ENCODE results near the gene MGAT4C. TPM values are rescaled to one million over a fixed set of nuclear protein-coding genes. Genes with fewer than 3 reads are reported as not detected.
A peak's percentile ranks its signal among the peaks of the same experiment; 100 is the strongest.

Gene MGAT4C
- total RNA-seq, 1 donor from 2014 or later = 0.46 TPM

GRCh38 chr12:86230516-86231146 lies 25.6 kb downstream of the MGAT4C start:
- Mint-ChIP-seq H3K36me3 (ENCODE audit: unreplicated experiment) (peaks cover 2% of the 10 kb centered on the region), H3K27me3 (ENCODE audit: unreplicated experiment) (no peaks in the 10 kb centered on the region), H3K4me1 (ENCODE audit: unreplicated experiment) (peaks cover 14% of the 10 kb centered on the region), H3K4me3 (ENCODE audit: unreplicated experiment) (no peak overlapping the region), H3K9me3 (ENCODE audit: unreplicated experiment) (peaks cover 14% of the 10 kb centered on the region), H3K27ac (ENCODE audit: unreplicated experiment) (peak overlapping the region; percentile 45)
- TF ChIP-seq, protein P1, sequence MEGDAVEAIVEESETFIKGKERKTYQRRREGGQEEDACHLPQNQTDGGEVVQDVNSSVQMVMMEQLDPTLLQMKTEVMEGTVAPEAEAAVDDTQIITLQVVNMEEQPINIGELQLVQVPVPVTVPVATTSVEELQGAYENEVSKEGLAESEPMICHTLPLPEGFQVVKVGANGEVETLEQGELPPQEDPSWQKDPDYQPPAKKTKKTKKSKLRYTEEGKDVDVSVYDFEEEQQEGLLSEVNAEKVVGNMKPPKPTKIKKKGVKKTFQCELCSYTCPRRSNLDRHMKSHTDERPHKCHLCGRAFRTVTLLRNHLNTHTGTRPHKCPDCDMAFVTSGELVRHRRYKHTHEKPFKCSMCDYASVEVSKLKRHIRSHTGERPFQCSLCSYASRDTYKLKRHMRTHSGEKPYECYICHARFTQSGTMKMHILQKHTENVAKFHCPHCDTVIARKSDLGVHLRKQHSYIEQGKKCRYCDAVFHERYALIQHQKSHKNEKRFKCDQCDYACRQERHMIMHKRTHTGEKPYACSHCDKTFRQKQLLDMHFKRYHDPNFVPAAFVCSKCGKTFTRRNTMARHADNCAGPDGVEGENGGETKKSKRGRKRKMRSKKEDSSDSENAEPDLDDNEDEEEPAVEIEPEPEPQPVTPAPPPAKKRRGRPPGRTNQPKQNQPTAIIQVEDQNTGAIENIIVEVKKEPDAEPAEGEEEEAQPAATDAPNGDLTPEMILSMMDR (IDR thresholded peaks at IDR 0.05) = no peak
- DNase-seq (ENCODE audit: extremely low spot score, unreplicated experiment) = no peak

DNA sequence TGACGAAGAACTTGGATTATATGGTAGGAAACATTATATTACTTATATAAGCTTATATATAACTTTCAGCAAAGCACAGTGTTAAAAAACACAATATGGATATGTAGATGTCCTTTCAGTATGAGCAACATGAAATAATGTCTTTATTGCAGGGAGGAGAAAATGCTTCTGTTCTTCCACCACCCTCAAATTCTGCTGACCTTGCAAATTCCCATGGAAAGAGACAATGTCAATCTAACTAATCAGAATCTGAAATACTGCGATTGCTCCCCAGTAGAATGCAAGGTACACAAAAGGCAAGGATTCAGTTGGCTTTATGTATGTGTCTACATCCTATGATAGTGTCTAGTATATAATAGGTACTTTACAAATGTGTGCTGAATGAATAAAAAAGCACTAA lies 26.4 kb downstream of the MGAT4C start:
- Mint-ChIP-seq H3K9me3 (ENCODE audit: unreplicated experiment) (peaks cover 23% of the 10 kb centered on the region), H3K36me3 (ENCODE audit: unreplicated experiment) (peaks cover 2% of the 10 kb centered on the region), H3K27ac (ENCODE audit: unreplicated experiment) (no peak overlapping the region), H3K4me3 (ENCODE audit: unreplicated experiment) (no peak overlapping the region), H3K27me3 (ENCODE audit: unreplicated experiment) (no peaks in the 10 kb centered on the region), H3K4me1 (ENCODE audit: unreplicated experiment) (peaks cover 14% of the 10 kb centered on the region)
- DNase-seq (ENCODE audit: extremely low spot score, unreplicated experiment) = no peak
- TF ChIP-seq, protein P1 (IDR thresholded peaks at IDR 0.05) = no peak

GRCh38 chr12:86228656-86229055 lies 27.5 kb downstream of the MGAT4C start:
- Mint-ChIP-seq H3K4me3 (ENCODE audit: unreplicated experiment) (no peak overlapping the region), H3K27ac (ENCODE audit: unreplicated experiment) (no peak overlapping the region), H3K36me3 (ENCODE audit: unreplicated experiment) (peaks cover 2% of the 10 kb centered on the region), H3K4me1 (ENCODE audit: unreplicated experiment) (peaks cover 14% of the 10 kb centered on the region), H3K27me3 (ENCODE audit: unreplicated experiment) (no peaks in the 10 kb centered on the region), H3K9me3 (ENCODE audit: unreplicated experiment) (peaks cover 25% of the 10 kb centered on the region)
- TF ChIP-seq, protein P1 (IDR thresholded peaks at IDR 0.05) = no peak
- no peak for DNase-seq (ENCODE audit: extremely low spot score, unreplicated experiment)

GRCh38 chr12:86226481-86226880 lies 29.7 kb downstream of the MGAT4C start:
- DNase-seq (ENCODE audit: extremely low spot score, unreplicated experiment) = no peak
- Mint-ChIP-seq H3K36me3 (ENCODE audit: unreplicated experiment) (peaks cover 2% of the 10 kb centered on the region), H3K27ac (ENCODE audit: unreplicated experiment) (no peak overlapping the region), H3K4me3 (ENCODE audit: unreplicated experiment) (no peak overlapping the region), H3K27me3 (ENCODE audit: unreplicated experiment) (no peaks in the 10 kb centered on the region), H3K9me3 (ENCODE audit: unreplicated experiment) (peaks cover 25% of the 10 kb centered on the region), H3K4me1 (ENCODE audit: unreplicated experiment) (peaks cover 14% of the 10 kb centered on the region)
- TF ChIP-seq, protein P1 (IDR thresholded peaks at IDR 0.05) = no peak

DNA sequence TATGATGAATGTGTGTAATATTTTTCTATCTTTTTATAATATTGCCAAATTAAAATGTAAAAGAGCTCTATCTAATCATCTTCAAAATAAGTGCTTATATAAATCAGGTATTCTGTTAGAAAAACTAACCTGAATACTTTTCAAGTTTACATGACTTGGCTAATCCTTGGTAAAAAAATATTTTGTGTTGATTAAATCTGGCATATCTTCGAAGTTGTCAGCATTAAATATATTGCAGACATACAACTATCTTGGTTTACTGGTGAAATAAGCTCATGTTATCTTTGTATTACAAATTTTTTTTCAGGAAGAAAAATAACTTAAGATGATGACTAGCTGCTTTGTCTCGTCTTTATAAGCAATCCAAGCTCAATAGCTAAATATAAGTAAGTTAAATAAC lies 39.6 kb downstream of the MGAT4C start:
- no peaks in the 10 kb centered on the region for H3K36me3 Mint-ChIP-seq (ENCODE audit: unreplicated experiment)
- DNase-seq (ENCODE audit: extremely low spot score, unreplicated experiment) = no peak
- no peak overlapping the region for H3K27ac Mint-ChIP-seq (ENCODE audit: unreplicated experiment)
- H3K4me1 Mint-ChIP-seq (ENCODE audit: unreplicated experiment) = no peaks in the 10 kb centered on the region
- peaks cover 5% of the 10 kb centered on the region for H3K9me3 Mint-ChIP-seq (ENCODE audit: unreplicated experiment)
- H3K4me3 Mint-ChIP-seq (ENCODE audit: unreplicated experiment) = no peak overlapping the region
- TF ChIP-seq, protein P1 (IDR thresholded peaks at IDR 0.05) = no peak
- no peaks in the 10 kb centered on the region for H3K27me3 Mint-ChIP-seq (ENCODE audit: unreplicated experiment)
